Fibroblast of gingiva (primary cell): ENCODE measurements around the gene FAM241B.

Experiments used
- DNase-seq: peaks from one replicate; pipeline ENCODE4 v3.0.0-alpha.2; 2011; ENCODE audit warnings: low read depth

Gene FAM241B

GRCh38 chr10:69634759-69635425, 4.8 kb downstream of the FAM241B start:
- no peak for DNase-seq

GRCh38 chr10:69635428-69636272, 5.6 kb downstream of the FAM241B start:
- DNase-seq, result no peak

GRCh38 chr10:69636273-69636575, 6.2 kb downstream of the FAM241B start:
- DNase-seq, result no peak

DNA sequence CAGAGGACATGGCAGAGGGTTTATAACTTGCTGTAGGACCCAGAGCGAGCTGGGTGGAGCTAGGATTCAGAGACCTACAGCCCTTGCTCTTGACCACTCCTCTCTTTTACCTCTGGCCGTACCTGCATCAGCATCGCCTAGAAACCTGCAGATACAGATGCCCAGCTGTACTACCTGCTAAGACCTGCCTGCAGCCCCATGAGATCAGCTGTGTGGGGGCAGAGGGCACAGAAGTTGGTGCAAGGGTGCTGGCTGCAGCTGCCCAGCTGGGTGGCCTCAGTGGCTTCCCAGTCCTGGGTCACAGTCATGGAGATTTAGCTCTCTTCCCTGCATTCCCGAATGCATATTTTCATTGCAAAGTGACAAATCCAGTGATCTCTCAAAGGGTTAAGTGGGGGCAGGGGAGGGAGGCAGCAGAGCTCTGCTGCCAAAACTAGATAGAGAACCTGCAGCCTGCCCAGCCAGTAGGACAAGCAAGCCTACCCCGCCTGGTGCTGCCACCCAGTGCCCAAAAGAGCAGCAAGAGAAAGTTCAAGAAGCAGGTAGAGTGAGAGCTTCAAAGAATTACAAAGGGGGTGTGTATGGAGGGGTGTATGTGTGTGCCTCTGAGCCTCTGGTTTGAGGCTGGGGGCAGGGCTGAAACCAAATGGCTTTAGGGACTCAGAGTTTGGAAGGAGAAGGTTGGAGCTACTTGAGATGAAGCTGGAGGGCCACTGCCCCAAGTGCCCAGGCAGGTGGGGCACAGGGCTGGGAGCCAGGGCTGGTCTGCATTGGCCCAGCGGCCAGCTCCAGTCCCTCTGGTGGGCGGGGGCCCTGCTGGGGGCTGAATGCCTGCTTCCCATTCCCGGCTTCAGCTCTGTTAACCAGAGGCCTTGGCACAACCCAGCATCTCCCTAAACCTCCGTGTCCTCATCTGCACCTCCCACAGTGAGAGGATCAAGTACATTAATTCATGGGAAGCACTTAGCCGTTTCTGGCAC, 6.9 kb downstream of the FAM241B start:
- no peak for DNase-seq

GRCh38 chr10:69638642-69639041, 8.6 kb downstream of the FAM241B start:
- no peak for DNase-seq

- peak; percentile 40 for DNase-seq
These were observed 9.5 kb downstream of the FAM241B start for GRCh38 chr10:69639291-69640195.

DNA sequence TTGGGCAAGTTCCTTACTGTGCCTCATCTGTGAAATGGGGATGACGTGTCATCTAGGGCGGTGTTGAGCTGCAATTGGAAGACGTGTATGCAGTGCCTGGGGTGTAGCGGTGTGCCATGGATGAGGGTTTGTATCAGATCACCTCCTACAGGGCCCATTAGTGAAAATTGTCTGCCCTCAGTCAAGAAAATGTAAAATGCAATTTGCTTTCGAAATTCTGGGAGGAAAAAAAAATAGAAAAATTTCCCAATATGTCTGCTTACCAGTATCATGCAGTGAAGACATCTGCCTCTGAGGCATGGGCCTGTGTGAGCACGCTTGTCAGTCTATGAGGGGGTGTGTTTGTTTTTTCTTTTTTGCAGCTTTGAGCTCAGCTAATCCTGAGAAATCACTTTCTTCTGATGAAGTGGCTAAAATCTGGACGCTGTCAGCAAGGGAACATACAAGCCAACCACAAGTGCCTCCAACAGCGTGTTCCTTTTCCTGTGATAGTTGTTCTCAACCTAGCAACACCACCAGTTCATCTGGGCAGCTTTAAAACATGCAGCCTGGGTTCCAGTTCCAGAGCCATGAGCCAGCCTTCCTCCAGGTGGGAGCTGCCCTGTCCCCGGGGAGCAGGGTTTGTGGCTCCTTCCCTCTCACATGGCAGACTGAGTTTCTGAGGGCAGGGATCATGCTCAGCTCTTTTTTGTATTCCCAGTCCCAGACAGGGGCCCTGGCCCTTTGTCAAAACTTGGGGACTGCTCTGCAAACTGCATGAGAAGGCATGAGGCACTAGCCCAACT, 10.3 kb downstream of the FAM241B start:
- DNase-seq, result no peak

- DNase-seq, result no peak
These were observed 11.4 kb downstream of the FAM241B start for GRCh38 chr10:69641261-69641980.

- DNase-seq, result no peak
These were observed 12.7 kb downstream of the FAM241B start for GRCh38 chr10:69642747-69643146.

GRCh38 chr10:69643779-69644657, 14.0 kb downstream of the FAM241B start:
- DNase-seq, result no peak

DNA sequence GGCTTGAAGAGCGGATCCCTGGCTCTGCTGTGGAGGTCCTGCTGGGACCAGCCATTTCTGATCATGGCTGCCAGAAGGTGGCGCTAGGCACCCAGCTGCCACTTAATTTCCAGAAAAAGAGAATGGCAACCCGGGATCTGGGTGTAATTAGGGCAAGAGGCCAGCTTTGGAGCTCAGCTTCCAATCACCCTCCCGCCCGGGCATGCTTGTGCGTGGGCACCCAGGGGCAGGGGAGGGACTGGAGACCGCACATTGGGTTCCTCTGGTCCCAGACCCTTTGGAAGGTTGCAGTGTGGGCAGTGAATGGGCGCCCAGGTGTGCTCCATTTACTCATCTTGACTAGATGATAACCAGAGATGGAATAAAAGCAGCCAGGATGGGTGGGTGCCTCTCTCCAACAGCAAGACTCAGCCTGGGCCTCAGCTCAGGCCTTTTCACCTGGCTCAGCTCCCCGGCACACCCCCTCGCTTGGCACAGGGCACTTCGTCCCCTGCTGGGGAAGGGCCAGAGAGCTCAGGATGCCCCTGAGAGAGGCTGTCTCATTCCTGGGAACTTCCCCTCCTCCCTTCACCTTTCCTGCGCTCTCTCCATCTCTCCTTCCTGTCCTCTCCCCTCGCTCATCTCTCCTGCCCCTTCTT, 14.7 kb downstream of the FAM241B start:
- DNase-seq, result peak; percentile 30

GRCh38 chr10:69645296-69646184, 15.5 kb downstream of the FAM241B start:
- no peak for DNase-seq

DNA sequence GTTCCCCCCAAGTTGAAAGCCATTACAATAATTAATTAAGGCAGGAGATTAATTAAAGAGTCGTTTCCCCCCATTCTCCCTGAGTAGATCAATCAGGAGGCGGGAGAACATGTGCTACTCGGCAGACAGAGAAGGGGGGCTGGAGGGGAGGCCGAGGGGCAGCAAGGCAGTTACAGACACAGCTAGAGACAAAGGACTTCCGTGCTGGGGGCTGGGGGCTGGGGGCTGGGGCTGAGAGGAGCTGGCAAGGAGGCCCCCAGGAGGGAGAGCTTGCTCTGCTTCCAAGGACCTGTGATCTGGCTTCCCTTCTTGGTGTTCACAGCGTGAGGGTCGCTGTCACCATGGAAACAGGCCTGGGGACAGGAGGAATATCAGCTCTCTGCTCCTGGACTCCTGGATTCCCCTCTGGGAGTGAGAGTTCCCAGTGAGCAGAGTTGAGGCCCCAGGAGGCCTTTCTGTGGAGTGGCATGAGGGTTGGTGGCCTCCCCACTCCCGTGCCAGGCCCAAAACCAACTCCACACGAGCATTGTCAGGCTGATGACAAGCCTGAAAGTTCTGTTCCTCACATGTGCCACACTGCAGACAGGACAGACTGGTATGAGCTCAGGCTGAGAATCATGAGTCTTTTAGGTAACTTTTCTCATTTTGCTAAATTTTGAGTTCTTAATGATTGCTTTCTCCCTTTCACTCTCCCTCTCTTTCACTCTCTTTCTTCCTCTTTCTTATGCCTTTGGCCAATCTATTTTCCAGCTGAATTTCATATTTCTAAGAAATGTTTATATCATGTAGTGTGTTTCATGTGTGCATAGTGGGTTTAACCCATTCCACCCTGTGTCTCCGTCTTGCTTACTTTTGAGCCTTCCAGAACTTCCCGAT, 16.4 kb downstream of the FAM241B start:
- DNase-seq, result no peak

- no peak for DNase-seq
These were observed 17.1 kb downstream of the FAM241B start for GRCh38 chr10:69647126-69647525.

- DNase-seq, result no peak
These were observed 17.8 kb downstream of the FAM241B start for GRCh38 chr10:69647819-69648218.

- no peak for DNase-seq
These were observed 18.4 kb downstream of the FAM241B start for GRCh38 chr10:69648461-69648860.
